Measurements from ENCODE around the gene KCNK10.

DNA sequence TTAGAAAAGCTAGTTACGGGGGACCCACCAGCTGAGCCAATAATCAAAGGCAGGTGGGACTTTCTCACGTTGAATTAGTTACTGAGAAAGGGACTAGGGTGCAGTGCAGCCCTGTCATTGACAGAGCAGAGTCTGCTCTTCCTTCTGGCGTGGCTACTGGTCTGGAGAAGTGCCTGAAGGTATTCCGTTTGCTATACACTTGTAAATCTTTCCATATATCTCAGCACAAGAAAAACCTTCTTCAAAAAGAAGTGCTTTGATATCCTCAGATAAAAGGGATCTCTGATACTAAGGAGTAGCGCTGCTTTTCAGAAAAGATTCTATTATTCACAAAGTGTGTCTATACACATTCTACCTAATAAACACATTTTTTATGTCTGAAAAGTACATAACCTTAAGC, 91.5 kb downstream of the KCNK10 start:
- TF ChIP-seq YY1 (IDR thresholded peaks at IDR 0.05; ENCODE audit: insufficient read depth, insufficient read length) (no peak), ZNF274 (IDR thresholded peaks at IDR 0.05; ENCODE audit: low read depth, low read length) (no peak)
